Measurements from ENCODE around the gene SLC24A3. TPM values are rescaled to one million over a fixed set of nuclear protein-coding genes. Genes with fewer than 3 reads are reported as not detected.

The SLC24A3 gene
- total RNA-seq, 1 donor from 2014 or later: not detected

GRCh38 chr20:19348582-19348981, 136.1 kb downstream of the SLC24A3 start:
- no peak overlapping the region for H3K4me3 Mint-ChIP-seq
- no peak overlapping the region for H3K27ac Mint-ChIP-seq
- intact Hi-C loops (cut with micrococcal nuclease): no loop called here
- ChIA-PET POLR2A (no interaction called here), CTCF (no interaction called here)
- no peaks in the 10 kb centered on the region for H3K36me3 Mint-ChIP-seq (ENCODE audit: low read depth)
- no peak for TF ChIP-seq CTCF (IDR thresholded peaks at IDR 0.05)
- no peaks in the 10 kb centered on the region for H3K4me1 Mint-ChIP-seq
- ATAC-seq (ENCODE audit: low read depth) (no peak), DNase-seq (no peak)
- no peaks in the 10 kb centered on the region for H3K9me3 Mint-ChIP-seq
- peaks cover 2% of the 10 kb centered on the region for H3K27me3 Mint-ChIP-seq

GRCh38 chr20:19349879-19350278, 137.4 kb downstream of the SLC24A3 start:
- no peak for TF ChIP-seq CTCF (IDR thresholded peaks at IDR 0.05)
- Mint-ChIP-seq H3K36me3 (ENCODE audit: low read depth) (no peaks in the 10 kb centered on the region), H3K27ac (no peak overlapping the region), H3K4me1 (no peaks in the 10 kb centered on the region), H3K9me3 (no peaks in the 10 kb centered on the region), H3K4me3 (no peak overlapping the region), H3K27me3 (peaks cover 2% of the 10 kb centered on the region)
- CTCF ChIA-PET: no interaction called here
- DNase-seq (no peak), ATAC-seq (ENCODE audit: low read depth) (no peak)
- POLR2A ChIA-PET: no interaction called here
- intact Hi-C loops (cut with micrococcal nuclease): no loop called here

- no peak for ATAC-seq (ENCODE audit: low read depth)
- Mint-ChIP-seq H3K36me3 (ENCODE audit: low read depth) (no peaks in the 10 kb centered on the region), H3K27me3 (peaks cover 2% of the 10 kb centered on the region), H3K4me1 (no peaks in the 10 kb centered on the region), H3K27ac (no peak overlapping the region), H3K4me3 (no peak overlapping the region), H3K9me3 (no peaks in the 10 kb centered on the region)
- ChIA-PET CTCF (no interaction called here), POLR2A (no interaction called here)
- no peak for TF ChIP-seq CTCF (IDR thresholded peaks at IDR 0.05)
- intact Hi-C loops (cut with micrococcal nuclease): no loop called here
- no peak for DNase-seq
Observed at GRCh38 chr20:19351542-19351941, 139.1 kb downstream of the SLC24A3 start.

- ATAC-seq (ENCODE audit: low read depth): no peak
- POLR2A ChIA-PET: no interaction called here
- no peaks in the 10 kb centered on the region for H3K4me1 Mint-ChIP-seq
Observed at GRCh38 chr20:19354950-19355349, 142.5 kb downstream of the SLC24A3 start.

GRCh38 chr20:19361790-19362189, 149.3 kb downstream of the SLC24A3 start:
- Mint-ChIP-seq H3K36me3 (ENCODE audit: low read depth) (no peaks in the 10 kb centered on the region), H3K4me1 (no peaks in the 10 kb centered on the region), H3K9me3 (no peaks in the 10 kb centered on the region), H3K27ac (no peak overlapping the region), H3K27me3 (peaks cover 12% of the 10 kb centered on the region), H3K4me3 (no peak overlapping the region)
- intact Hi-C loops (cut with micrococcal nuclease): no loop called here
- ATAC-seq (ENCODE audit: low read depth) (no peak), DNase-seq (no peak)
- ChIA-PET POLR2A (no interaction called here), CTCF (no interaction called here)
- no peak for TF ChIP-seq CTCF (IDR thresholded peaks at IDR 0.05)

More at GRCh38 chr20:19354950-19355349, 142.5 kb downstream of the SLC24A3 start:
- no peak for DNase-seq
- CTCF ChIA-PET: no interaction called here
- Mint-ChIP-seq H3K27me3 (peaks cover 2% of the 10 kb centered on the region), H3K9me3 (no peaks in the 10 kb centered on the region), H3K4me3 (no peak overlapping the region), H3K27ac (no peak overlapping the region), H3K36me3 (ENCODE audit: low read depth) (no peaks in the 10 kb centered on the region)
- TF ChIP-seq CTCF (IDR thresholded peaks at IDR 0.05): no peak
- intact Hi-C loops (cut with micrococcal nuclease): no loop called here
